H9 (cell line): ENCODE measurements around the gene ZBTB16. TPM values are rescaled to one million over a fixed set of nuclear protein-coding genes. Genes with fewer than 3 reads are reported as not detected.

Experiments
- DNase-seq: peaks from one replicate; pipeline ENCODE4 v3.0.0-alpha.2; 2017
- H2AFZ ChIP-seq: one replicate; pipeline ENCODE4 v1.6.1; 2013; ENCODE audit warnings: mild to moderate bottlenecking, low read length, control low read depth, moderate library complexity
- H2AK5ac ChIP-seq: 2 replicates; pipeline ENCODE4 v1.6.1; 2013; ENCODE audit warnings: low read length, control low read depth, mixed read lengths; ENCODE audit not compliant: insufficient read length
- H2BK120ac ChIP-seq: one replicate; pipeline ENCODE4 v1.6.1; 2013; ENCODE audit warnings: low read depth, mild to moderate bottlenecking, low read length, control low read depth, inconsistent platforms; ENCODE audit not compliant: poor library complexity, severe bottlenecking
- H2BK12ac ChIP-seq: 2 replicates; pipeline ENCODE4 v1.6.1; 2013; ENCODE audit warnings: low read length, control low read depth, mixed read lengths, low read depth; ENCODE audit not compliant: insufficient read length
- H2BK15ac ChIP-seq: 2 replicates; pipeline ENCODE4 v1.6.1; 2013; ENCODE audit warnings: low read depth, low read length, control low read depth
- H2BK20ac ChIP-seq: one replicate; pipeline ENCODE4 v1.6.1; 2013; ENCODE audit warnings: low read depth, mild to moderate bottlenecking, low read length, control low read depth, inconsistent platforms; ENCODE audit not compliant: poor library complexity, severe bottlenecking
- H2BK5ac ChIP-seq: 2 replicates; pipeline ENCODE4 v1.6.1; 2013; ENCODE audit warnings: low read length, control low read depth, mixed read lengths; ENCODE audit not compliant: insufficient read length
- H3K14ac ChIP-seq: 2 replicates; pipeline ENCODE4 v1.6.1; 2013; ENCODE audit warnings: low read length, control low read depth; ENCODE audit not compliant: insufficient read depth
- H3K18ac ChIP-seq: 2 replicates; pipeline ENCODE4 v1.6.1; 2013; ENCODE audit warnings: low read depth, mild to moderate bottlenecking, mixed read lengths, low read length, control low read depth; ENCODE audit not compliant: insufficient read length
- H3K23ac ChIP-seq: 2 replicates; pipeline ENCODE4 v1.6.1; 2013; ENCODE audit warnings: low read length, control low read depth, mixed read lengths, low read depth; ENCODE audit not compliant: insufficient read length
- H3K23me2 ChIP-seq: 2 replicates; pipeline ENCODE4 v1.6.1; 2013; ENCODE audit warnings: low read depth, mild to moderate bottlenecking, mixed read lengths, low read length, control low read depth; ENCODE audit not compliant: insufficient read length, poor library complexity, severe bottlenecking
- H3K27ac ChIP-seq: 2 replicates; pipeline ENCODE4 v1.5.1; 2013; ENCODE audit warnings: low read length, control low read depth, mixed read lengths, low read depth; ENCODE audit not compliant: insufficient read length
- H3K27me3 ChIP-seq: 2 replicates; pipeline ENCODE4 v1.6.1; 2013; ENCODE audit warnings: low read length, control low read depth, inconsistent platforms; ENCODE audit not compliant: insufficient read depth
- H3K4ac ChIP-seq: 2 replicates; pipeline ENCODE4 v1.6.1; 2013; ENCODE audit warnings: low read depth, mild to moderate bottlenecking, control low read depth, inconsistent platforms, low read length, moderate library complexity
- H3K4me1 ChIP-seq: 2 replicates; pipeline ENCODE4 v1.6.1; 2013; ENCODE audit warnings: low read length, control low read depth, inconsistent platforms; ENCODE audit not compliant: insufficient read depth
- H3K4me2 ChIP-seq: 2 replicates; pipeline ENCODE4 v1.6.1; 2013; ENCODE audit warnings: low read length, control low read depth, mixed read lengths; ENCODE audit not compliant: insufficient read length, insufficient read depth
- H3K56ac ChIP-seq: 2 replicates; pipeline ENCODE4 v1.6.1; 2013; ENCODE audit warnings: low read depth, mild to moderate bottlenecking, mixed read lengths, low read length, control low read depth; ENCODE audit not compliant: insufficient read length
- H3K79me1 ChIP-seq: 2 replicates; pipeline ENCODE4 v1.6.1; 2013; ENCODE audit warnings: low read depth, mild to moderate bottlenecking, moderate library complexity, low read length, control low read depth, inconsistent platforms; ENCODE audit not compliant: insufficient read depth, poor library complexity, severe bottlenecking
- H3K79me2 ChIP-seq: 2 replicates; pipeline ENCODE4 v1.6.1; 2013; ENCODE audit warnings: low read length, control low read depth, inconsistent platforms; ENCODE audit not compliant: insufficient read depth
- H3K9ac ChIP-seq: 2 replicates; pipeline ENCODE4 v1.6.1; 2013; ENCODE audit warnings: low read length, control low read depth, mixed read lengths; ENCODE audit not compliant: insufficient read length; ENCODE audit errors: extremely low read depth
- H3K9me3 ChIP-seq: one replicate; pipeline ENCODE4 v1.6.1; 2013; ENCODE audit warnings: low read depth, low read length, inconsistent platforms; ENCODE audit not compliant: control insufficient read depth
- H3T11ph ChIP-seq: one replicate; pipeline ENCODE4 v1.6.1; 2013; ENCODE audit warnings: mild to moderate bottlenecking, low read length, control low read depth, inconsistent platforms
- H4K20me1 ChIP-seq: one replicate; pipeline ENCODE4 v1.6.1; 2013; ENCODE audit not compliant: control insufficient read depth, insufficient read length, insufficient read depth
- H4K5ac ChIP-seq: 2 replicates; pipeline ENCODE4 v1.6.1; 2013; ENCODE audit warnings: low read depth, mild to moderate bottlenecking, mixed read lengths, low read length, control low read depth; ENCODE audit not compliant: insufficient read length
- H4K8ac ChIP-seq: replicated peaks from 2 replicates; pipeline ENCODE4 v1.6.1; 2013; ENCODE audit warnings: low read length, control low read depth, mixed read lengths, low read depth; ENCODE audit not compliant: insufficient read length
- H4K91ac ChIP-seq: 2 replicates; pipeline ENCODE4 v1.6.1; 2013; ENCODE audit warnings: low read depth, mild to moderate bottlenecking, moderate library complexity, mixed read lengths, low read length, control low read depth; ENCODE audit not compliant: insufficient read length
- H3K27ac Mint-ChIP-seq, 3 experiments: 2 replicates in 2 of 3; 3 replicates in 1 of 3; pipeline ENCODE4 v1.8.0; 2020 to 2021; ENCODE audit warnings: mixed read lengths in 3 of 3, mild to moderate bottlenecking in 1 of 3, moderate library complexity in 1 of 3
- H3K27me3 Mint-ChIP-seq: 2 replicates; pipeline ENCODE4 v1.8.0; 2021; ENCODE audit warnings: low read depth, mild to moderate bottlenecking, moderate library complexity, mixed read lengths
- H3K36me3 Mint-ChIP-seq, 3 experiments: 2 replicates in 2 of 3; 3 replicates in 1 of 3; pipeline ENCODE4 v1.8.0; 2020 to 2021; ENCODE audit warnings: low read depth in 3 of 3, mixed read lengths in 3 of 3; ENCODE audit not compliant: insufficient read depth in 1 of 3
- H3K4me1 Mint-ChIP-seq, 2 experiments: 2 replicates each; pipeline ENCODE4 v1.8.0; 2020; ENCODE audit warnings: mixed read lengths in 2 of 2
- H3K4me3 Mint-ChIP-seq, 2 experiments: 2 replicates in 1 of 2; 3 replicates in 1 of 2; pipeline ENCODE4 v1.8.0; 2020 to 2021; ENCODE audit warnings: mild to moderate bottlenecking in 2 of 2, mixed read lengths in 2 of 2, moderate library complexity in 1 of 2
- H3K9me3 Mint-ChIP-seq, 2 experiments: 2 replicates in 1 of 2; 3 replicates in 1 of 2; pipeline ENCODE4 v1.8.0; 2020; ENCODE audit warnings: mild to moderate bottlenecking in 2 of 2, mixed read lengths in 2 of 2, moderate library complexity in 1 of 2
- WGBS: extraction: QIAGEN DNeasy Blood & Tissue Kit; methylation state at CpG from one replicate; pipeline ENCODE4 v1.1.7; 2013; ENCODE audit warnings: missing lambda C conversion rate, low lambda C conversion rate, mixed read lengths; ENCODE audit not compliant: insufficient read length; ENCODE audit errors: extremely low coverage; 5-methylcytosine and 5-hydroxymethylcytosine counted together
- total RNA-seq: library from RNA; stranded (reverse); gene quantifications from 2 replicates; pipeline ENCODE4 v1.2.1, GENCODE V29; 2021
- TF ChIP-seq, protein P1 (sequence below): fragments of 200-600 bp; sonication (generic); conservative IDR thresholded peaks from 3 replicates; pipeline ENCODE4 v1.8.0; 2021; ENCODE audit warnings: antibody characterized with exemption, mild to moderate bottlenecking

Gene ZBTB16
- total RNA-seq, 1 experiment from 2014 or later, result not detected

DNA sequence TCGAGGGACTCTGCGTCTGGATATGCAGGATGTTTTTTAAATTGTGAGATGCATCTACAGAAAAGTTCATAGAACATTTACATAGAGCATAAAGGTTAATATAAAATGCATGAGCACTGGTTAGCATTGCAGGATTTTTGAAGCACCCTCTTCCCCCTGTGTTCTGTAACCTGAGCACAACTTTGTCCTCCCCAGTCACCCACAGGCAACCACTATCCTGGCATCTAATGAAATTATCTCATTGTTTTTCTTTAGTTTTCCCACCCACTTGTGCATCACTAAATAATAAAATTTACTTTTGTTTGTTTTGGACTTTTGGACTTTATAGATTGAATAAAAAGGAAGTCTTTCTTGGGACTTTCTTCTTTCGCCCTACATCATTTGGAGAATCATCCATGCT lies 226.7 kb downstream of the ZBTB16 start:
- no peaks in the 10 kb centered on the region for H3K36me3 Mint-ChIP-seq
- Histone ChIP-seq H3K9me3 (no peaks in the 10 kb centered on the region), H4K20me1 (no peaks in the 10 kb centered on the region), H3K56ac (no peak overlapping the region), H3K4me1 (no peaks in the 10 kb centered on the region; the same call in 1 of the 2 replicates), H3K27ac (no peak overlapping the region), H2BK12ac (no peak overlapping the region), H2BK20ac (no peak overlapping the region), H4K8ac (no peak overlapping the region), H3K79me1 (no peaks in the 10 kb centered on the region), H2BK15ac (no peak overlapping the region), H2AK5ac (no peak overlapping the region), H2AFZ (no peak overlapping the region), H2BK5ac (no peak overlapping the region), H2BK120ac (no peak overlapping the region), H3K14ac (no peak overlapping the region), H3T11ph (no peak overlapping the region), H3K27me3 (no peaks in the 10 kb centered on the region), H3K23me2 (no peaks in the 10 kb centered on the region), H3K4ac (no peak overlapping the region), H4K5ac (no peak overlapping the region), H3K4me2 (no peak overlapping the region), H3K18ac (no peak overlapping the region), H3K9ac (no peak overlapping the region), H3K79me2 (no peaks in the 10 kb centered on the region), H4K91ac (no peak overlapping the region), H3K23ac (no peak overlapping the region)
- peaks cover 14% of the 10 kb centered on the region in 2 experiments for H3K4me1 Mint-ChIP-seq
- H3K4me3 Mint-ChIP-seq, result no peak overlapping the region
- H3K27ac Mint-ChIP-seq, result no peak overlapping the region
- WGBS, result no CpG with 5 or more reads among the region's 3 CpGs
- no peaks in the 10 kb centered on the region for H3K9me3 Mint-ChIP-seq
- H3K27me3 Mint-ChIP-seq, result no peaks in the 10 kb centered on the region
- DNase-seq, result no peak
- TF ChIP-seq, protein P1, sequence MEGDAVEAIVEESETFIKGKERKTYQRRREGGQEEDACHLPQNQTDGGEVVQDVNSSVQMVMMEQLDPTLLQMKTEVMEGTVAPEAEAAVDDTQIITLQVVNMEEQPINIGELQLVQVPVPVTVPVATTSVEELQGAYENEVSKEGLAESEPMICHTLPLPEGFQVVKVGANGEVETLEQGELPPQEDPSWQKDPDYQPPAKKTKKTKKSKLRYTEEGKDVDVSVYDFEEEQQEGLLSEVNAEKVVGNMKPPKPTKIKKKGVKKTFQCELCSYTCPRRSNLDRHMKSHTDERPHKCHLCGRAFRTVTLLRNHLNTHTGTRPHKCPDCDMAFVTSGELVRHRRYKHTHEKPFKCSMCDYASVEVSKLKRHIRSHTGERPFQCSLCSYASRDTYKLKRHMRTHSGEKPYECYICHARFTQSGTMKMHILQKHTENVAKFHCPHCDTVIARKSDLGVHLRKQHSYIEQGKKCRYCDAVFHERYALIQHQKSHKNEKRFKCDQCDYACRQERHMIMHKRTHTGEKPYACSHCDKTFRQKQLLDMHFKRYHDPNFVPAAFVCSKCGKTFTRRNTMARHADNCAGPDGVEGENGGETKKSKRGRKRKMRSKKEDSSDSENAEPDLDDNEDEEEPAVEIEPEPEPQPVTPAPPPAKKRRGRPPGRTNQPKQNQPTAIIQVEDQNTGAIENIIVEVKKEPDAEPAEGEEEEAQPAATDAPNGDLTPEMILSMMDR, result no peak
